DND-41 (cell line): Measurements from ENCODE around the gene ARHGEF6.

ENCODE experiments used
- EZH2 ChIP-seq: IDR thresholded peaks from 3 replicates; pipeline ENCODE4 v1.6.1; 2012; ENCODE audit warnings: borderline replicate concordance, low read depth, mild to moderate bottlenecking, moderate library complexity, low read length, inconsistent platforms; ENCODE audit not compliant: severe bottlenecking
- TF ChIP-seq, protein P1 (sequence below): IDR thresholded peaks from 2 replicates; pipeline ENCODE4 v1.5.1; 2012; ENCODE audit warnings: borderline replicate concordance, low read length, moderate library complexity, mild to moderate bottlenecking; ENCODE audit not compliant: poor library complexity, severe bottlenecking; ENCODE audit errors: extremely low read depth

DNA sequence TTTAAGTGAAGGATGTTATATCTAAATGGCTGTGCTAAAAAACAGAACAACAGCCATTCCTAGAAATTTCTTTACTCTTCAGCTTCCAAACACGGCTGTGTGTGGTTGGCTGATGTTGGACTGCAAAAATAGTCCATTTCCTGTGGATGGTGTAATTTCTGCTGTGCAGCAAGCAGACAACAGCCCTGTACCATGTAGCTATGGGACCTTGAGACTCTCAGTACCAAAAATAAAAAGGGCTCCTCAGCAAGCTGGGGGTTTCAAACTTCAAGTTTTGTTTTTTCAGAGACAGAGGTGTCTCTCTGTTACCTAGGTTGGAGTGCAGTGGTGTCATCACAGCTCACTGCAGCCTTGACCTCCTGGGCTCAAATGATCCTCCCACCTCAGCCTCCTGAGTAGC lies 114.6 kb downstream of the ARHGEF6 start:
- TF ChIP-seq, protein P1, sequence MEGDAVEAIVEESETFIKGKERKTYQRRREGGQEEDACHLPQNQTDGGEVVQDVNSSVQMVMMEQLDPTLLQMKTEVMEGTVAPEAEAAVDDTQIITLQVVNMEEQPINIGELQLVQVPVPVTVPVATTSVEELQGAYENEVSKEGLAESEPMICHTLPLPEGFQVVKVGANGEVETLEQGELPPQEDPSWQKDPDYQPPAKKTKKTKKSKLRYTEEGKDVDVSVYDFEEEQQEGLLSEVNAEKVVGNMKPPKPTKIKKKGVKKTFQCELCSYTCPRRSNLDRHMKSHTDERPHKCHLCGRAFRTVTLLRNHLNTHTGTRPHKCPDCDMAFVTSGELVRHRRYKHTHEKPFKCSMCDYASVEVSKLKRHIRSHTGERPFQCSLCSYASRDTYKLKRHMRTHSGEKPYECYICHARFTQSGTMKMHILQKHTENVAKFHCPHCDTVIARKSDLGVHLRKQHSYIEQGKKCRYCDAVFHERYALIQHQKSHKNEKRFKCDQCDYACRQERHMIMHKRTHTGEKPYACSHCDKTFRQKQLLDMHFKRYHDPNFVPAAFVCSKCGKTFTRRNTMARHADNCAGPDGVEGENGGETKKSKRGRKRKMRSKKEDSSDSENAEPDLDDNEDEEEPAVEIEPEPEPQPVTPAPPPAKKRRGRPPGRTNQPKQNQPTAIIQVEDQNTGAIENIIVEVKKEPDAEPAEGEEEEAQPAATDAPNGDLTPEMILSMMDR = no peak
- no peak for TF ChIP-seq EZH2
